HG02981 (cell line): Measurements from ENCODE around the gene GPR55.
"Not testable (repeated sequence)": the region's sequence is repeated elsewhere in the genome, so short reads cannot be mapped to it uniquely, and the experiment has no call there.

Experiments
- ATAC-seq: cut with Tn5 transposase; IDR thresholded peaks from one replicate; pipeline ENCODE4 v1.9.1; 2021; ENCODE audit warnings: mild to moderate bottlenecking, moderate library complexity; ENCODE audit not compliant: unreplicated experiment

Gene GPR55

DNA sequence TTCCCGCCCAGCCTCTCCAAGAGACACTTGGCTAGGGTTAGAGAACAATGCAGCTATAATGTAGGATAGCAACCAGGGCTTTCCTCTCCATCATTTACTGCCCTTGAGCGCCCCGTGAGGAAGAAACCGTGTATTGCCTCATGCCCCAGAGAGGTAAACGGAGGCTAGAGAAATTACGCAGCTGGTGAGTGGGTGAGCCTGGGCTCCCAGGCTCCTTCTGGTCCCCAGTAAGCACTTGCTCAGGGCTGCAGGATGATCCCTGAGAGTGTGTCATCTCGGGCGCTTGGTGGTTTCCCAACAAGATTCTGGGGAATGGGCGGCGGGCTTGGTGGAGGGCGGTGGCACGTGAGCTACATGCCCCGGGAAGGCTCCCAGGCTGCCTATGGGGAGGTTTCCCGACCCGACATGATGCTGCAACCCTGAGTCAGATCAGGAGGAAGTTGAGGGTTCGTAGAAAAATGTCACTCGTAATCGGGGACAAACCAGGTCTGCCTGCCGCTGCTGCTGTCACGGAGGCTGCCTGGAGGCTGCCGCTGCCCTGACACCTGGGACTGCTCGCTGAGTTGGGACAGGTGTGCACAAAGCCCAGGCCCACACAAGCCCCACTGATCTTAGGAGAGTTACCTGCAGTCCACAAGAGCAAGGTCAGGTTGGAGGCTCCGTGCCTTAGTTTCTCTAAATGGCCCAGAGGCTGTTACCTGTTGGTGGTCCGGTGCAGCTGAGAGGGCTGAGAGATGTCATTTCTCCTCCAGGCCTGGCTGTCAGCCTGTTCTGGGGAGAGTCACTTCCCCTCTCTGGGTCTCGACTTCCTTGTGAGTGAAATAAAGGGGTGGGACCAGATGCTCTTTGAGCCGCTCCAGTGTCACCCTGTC is at the start of gene GPR55:
Gene GPR55 (minus strand): TSS at position 773 of the 872 bp plus-strand sequence. CDS start 14,280 bp downstream, outside the sequence.
- peak; percentile 28 for ATAC-seq

DNA sequence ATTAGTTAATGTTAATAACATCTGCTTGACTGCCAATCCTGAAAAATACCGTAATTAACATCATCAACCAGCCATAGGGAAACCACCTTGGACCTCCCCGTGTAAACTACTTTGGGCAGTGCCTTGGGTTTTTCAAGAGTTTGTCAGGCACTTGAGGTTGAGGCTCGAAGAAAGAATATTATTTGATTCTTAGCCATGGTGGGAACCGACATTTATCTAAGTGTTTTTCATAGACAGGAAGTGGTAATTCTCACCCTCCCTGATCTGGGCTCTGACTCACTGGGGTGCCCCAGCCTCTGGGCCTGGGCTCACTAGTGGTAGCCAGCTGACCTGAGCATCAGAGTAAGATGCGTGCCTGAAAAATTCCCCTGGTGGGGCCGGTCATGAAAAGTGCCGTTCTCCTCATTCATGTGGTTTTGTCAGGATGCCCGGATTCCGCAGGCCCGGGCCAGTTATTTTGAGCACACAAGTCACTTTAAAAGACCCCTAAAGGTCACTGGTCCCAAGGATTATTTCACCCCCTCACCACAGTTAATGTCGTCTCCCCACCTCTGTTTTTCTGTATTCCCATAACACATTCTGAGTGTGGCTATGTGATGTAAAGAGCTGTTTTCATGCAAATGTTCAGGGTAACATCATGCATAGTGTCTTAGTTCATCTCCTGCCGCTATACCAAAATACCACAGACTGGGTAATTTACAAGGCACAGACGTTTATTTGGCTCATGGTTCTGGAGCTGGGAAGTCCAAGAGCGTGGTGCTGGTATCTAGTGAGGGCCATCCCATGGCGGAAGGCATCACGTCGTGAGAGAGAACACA is 49.3 kb upstream of the GPR55 start:
- ATAC-seq = peak; percentile 84

DNA sequence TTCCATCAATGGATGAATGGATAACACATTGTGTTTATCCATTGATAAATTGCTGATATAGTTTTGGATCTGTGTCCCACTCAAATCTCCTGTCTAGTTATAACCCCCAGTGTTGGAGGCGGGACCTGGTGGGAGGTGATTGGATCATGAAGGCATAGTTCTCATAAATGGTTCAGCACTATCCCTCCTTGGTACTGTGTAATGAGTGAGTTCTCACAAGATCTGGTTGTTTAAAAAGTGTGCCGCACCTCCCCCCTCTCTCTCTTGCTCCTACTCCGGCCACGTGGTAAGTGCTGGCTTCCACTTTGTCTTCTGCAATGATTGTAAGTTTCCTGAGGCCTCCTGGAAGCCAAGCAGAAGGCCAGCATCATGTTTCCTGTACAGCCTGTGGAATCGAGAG is 47.0 kb upstream of the GPR55 start:
- ATAC-seq = no peak

GRCh38 chr2:230969659-230970015 is 44.6 kb upstream of the GPR55 start:
- ATAC-seq = no peak

DNA sequence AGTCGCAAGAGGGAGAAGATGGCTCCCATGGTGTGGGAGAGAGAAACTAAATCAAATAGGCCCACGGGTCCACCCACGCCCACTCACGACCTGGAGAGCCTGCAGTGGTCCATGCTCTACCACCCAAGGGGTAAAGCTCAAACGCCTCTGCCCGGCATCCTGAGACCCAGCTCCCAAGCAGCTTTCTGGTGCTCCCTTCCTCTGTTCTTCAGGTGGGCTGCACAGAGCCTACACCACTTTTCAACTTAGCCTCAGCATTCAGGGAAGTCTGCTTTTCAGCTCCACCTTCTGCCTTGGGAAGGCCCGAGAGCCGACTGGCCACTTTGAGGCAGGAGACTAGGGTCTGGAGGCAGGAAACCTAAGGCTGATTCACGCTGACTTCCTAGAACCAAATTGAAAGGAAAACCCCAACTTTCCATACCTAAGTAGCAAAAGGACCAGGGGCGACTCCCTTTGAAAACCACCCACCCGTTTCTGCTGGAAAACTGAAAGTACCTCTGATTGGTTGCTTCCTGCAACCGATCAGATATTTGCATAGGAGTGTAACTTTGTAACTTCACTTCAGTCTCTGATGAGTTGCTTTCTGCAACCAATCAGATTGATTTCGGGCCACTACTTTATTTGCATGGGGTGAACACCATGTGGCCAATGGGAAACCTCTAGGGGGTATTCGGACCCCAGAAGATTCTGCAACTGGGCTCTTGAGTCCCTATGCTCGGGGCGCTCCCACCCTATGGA is 44.0 kb upstream of the GPR55 start:
- no peak for ATAC-seq

- not testable (repeated sequence) for ATAC-seq
Observed at GRCh38 chr2:230968314-230968713, 43.3 kb upstream of the GPR55 start.

DNA sequence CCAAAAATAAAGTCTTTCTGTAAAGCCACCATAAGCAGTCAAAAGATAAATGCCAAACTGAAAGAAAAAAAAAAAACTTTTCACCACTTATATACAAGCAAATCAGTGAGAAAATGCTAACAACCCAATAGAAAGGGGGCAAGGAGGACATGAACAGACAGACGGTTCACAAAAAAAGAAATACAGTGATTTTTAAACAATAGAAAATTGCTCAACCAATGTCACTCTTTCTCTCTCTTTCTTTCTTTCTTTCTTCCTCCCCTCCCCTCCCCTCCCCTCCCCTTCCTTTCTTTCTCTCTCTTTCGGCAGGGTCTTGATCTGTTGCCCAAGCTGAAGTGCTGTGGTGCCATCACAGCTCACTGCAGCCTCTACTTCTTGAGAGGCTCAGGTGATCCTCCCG is 42.1 kb upstream of the GPR55 start:
- ATAC-seq = no peak

DNA sequence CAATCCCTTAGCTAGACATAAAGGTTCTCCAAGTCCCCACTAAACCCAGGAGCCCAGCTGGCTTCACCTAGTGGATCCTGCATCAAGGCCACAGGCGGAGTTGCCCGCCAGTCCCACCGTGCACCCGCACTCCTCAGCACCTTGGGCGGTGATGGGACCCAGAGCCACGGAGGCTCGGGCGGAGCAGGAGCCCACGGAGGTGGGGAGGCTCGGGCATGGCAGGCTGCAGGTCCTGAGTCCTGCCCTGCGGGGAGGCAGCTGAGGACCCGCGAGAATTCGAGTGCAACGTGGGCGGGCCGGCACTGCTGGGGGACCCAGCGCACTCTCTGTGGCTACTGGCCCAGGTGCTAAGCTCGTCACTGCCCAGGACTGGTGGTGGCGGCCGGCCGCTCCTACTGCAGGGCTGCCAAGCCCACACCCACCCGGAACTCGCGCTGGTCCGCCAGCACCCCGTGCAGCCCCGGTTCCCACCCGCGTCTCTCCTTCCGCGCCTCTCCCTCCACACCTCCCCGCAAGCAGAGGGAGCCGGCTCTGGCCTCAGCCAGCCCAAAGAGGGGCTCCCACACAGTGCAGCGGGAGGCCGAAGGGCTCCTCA is 39.2 kb upstream of the GPR55 start:
- ATAC-seq = no peak

- no peak for ATAC-seq
Observed at GRCh38 chr2:230961091-230961491, 36.0 kb upstream of the GPR55 start.

DNA sequence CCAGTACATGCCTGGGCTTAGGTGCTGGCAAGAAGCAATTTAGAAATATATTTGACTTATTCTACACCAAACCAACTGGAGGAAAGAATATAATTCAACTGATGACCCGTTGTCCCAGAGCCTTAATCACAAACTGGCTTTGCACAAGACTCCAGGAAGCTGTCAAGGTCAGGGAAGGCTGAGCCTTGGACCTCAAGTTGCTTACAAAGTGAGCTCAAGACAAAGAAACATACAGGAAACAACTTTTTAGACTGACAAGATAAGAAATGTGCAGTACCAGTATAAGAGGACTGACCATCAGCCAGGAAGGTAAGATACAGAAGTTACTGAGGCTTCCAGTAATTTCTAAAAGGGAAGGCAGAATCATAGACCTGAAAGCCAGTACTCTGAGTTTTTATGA is 35.0 kb upstream of the GPR55 start:
- no peak for ATAC-seq

- no peak for ATAC-seq
Observed at GRCh38 chr2:230958820-230959756, 34.0 kb upstream of the GPR55 start.

GRCh38 chr2:230957756-230958391 is 32.8 kb upstream of the GPR55 start:
- ATAC-seq = no peak

GRCh38 chr2:230956827-230957755 is 32.0 kb upstream of the GPR55 start:
- peak; percentile 67 for ATAC-seq

GRCh38 chr2:230955163-230955737 is 30.2 kb upstream of the GPR55 start:
- ATAC-seq = no peak

GRCh38 chr2:230954746-230955145 is 29.7 kb upstream of the GPR55 start:
- no peak for ATAC-seq

DNA sequence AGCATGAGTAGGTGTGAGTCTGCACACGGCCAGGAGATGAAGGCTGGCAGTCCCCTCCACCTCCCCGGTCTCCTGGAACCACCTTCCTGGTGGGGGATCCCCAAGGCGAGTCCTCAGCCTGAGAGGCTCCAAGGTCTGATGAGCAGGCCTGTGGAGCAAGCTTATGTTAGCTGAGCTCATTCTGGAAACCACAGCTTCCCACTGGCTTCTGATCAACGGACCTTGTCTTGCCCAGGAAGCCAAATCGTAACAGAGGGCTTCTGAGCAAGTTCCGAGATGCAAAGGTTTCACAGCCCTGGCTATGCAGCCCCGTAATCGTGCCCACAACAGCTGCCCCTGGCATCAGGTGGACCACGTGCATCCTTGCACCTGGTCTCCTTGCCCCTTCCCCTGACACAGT is 28.8 kb upstream of the GPR55 start:
- no peak for ATAC-seq

DNA sequence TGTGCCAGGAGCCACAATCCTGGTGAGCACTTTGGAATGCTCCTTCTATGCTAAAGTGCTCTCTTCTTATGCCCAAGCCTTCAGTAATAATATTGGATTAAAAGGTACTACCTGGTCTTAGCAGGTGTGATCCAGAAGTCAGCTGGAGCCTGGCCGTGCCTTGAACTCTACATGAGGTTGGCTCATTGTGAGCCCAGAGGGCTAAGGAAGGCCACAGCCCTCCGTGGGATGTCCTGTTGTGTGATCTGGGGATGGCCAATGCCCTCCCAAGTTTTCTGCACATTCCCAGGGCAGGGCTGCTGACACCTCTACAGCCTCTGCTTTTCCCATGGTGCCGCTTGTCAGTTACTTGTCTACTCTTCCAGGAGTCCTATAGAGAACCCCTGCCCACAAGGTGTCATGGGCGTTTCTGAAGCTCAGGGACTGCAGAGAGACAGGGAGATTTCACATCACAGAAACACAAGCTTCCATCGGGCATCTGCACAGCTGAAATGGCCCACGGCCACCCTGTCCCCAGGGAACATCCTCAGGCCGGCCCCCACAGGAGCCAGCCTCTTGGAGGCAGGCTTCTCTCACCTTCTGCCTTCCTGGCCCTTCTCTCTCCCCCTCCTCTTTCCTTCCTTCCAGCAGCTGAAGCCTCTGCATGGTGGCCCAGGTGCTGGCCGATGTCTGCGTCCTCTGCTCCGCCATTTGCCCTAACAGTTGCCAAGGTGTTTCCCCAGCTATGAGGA is 27.3 kb upstream of the GPR55 start:
- no peak for ATAC-seq
